ENCODE measurements around the gene RAPGEF2.

DNA sequence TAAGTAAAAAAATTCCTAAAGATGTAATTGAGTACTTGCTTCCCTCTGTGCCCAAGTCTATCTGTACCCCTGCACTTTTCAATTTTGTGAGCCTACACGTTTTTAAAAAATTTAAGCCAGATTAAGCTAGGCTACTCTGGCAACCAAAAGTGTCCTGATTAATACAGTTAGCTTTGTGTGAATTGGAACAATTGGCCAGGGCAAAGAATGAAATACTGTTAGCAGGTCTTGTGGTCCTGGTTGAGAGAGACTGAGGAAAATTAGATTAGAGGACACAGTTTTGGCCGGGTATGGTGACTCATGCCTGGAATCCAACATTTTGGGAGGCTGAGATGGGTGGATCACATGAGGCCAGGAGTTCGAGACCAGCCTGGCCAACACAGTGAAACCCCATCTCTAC, 293.3 kb downstream of the RAPGEF2 start:
- TF ChIP-seq, protein P1, sequence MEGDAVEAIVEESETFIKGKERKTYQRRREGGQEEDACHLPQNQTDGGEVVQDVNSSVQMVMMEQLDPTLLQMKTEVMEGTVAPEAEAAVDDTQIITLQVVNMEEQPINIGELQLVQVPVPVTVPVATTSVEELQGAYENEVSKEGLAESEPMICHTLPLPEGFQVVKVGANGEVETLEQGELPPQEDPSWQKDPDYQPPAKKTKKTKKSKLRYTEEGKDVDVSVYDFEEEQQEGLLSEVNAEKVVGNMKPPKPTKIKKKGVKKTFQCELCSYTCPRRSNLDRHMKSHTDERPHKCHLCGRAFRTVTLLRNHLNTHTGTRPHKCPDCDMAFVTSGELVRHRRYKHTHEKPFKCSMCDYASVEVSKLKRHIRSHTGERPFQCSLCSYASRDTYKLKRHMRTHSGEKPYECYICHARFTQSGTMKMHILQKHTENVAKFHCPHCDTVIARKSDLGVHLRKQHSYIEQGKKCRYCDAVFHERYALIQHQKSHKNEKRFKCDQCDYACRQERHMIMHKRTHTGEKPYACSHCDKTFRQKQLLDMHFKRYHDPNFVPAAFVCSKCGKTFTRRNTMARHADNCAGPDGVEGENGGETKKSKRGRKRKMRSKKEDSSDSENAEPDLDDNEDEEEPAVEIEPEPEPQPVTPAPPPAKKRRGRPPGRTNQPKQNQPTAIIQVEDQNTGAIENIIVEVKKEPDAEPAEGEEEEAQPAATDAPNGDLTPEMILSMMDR (IDR thresholded peaks at IDR 0.05; ENCODE audit: low read depth, low read length, poor library complexity, severe bottlenecking): no peak
- no peak for TF ChIP-seq EZH2phosphoT487 (IDR thresholded peaks at IDR 0.05; ENCODE audit: borderline replicate concordance, low read length)
